Lower lobe of right lung (tissue), 2 donors: Measurements from ENCODE around the gene CPLX3. TPM values are rescaled to one million over a fixed set of nuclear protein-coding genes. Genes with fewer than 3 reads are reported as not detected.
A peak's percentile ranks its signal among the peaks of the same experiment; 100 is the strongest.

Experiments
- ATAC-seq, 2 donors: fragments of 200-7000 bp; cut with Tn5 transposase; one replicate each; pipeline ENCODE4 v1.9.1; 2020 to 2022; ENCODE audit warnings: mild to moderate bottlenecking in 2 of 2, moderate library complexity in 2 of 2
- DNase-seq: peaks from one replicate; pipeline ENCODE4 v3.0.0-alpha.2; 2020
- H3K27ac ChIP-seq: fragments of 200-600 bp; one replicate; pipeline ENCODE4 v1.8.0; 2022
- H3K27me3 ChIP-seq: fragments of 200-600 bp; one replicate; pipeline ENCODE4 v1.8.0; 2022; ENCODE audit warnings: low read depth
- H3K36me3 ChIP-seq: fragments of 200-600 bp; one replicate; pipeline ENCODE4 v1.8.0; 2022; ENCODE audit warnings: mild to moderate bottlenecking
- H3K4me1 ChIP-seq: fragments of 200-600 bp; one replicate; pipeline ENCODE4 v1.8.0; 2022
- H3K4me3 ChIP-seq: fragments of 200-600 bp; one replicate; pipeline ENCODE4 v1.8.0; 2022; ENCODE audit warnings: mild to moderate bottlenecking
- H3K9me3 ChIP-seq: fragments of 200-600 bp; one replicate; pipeline ENCODE4 v1.8.0; 2022
- intact Hi-C: fragments of 100-400 bp; cut with DNase I; formaldehyde crosslinking; loops from one replicate; pipeline ENCODE4 v1.11.0; 2022
- total RNA-seq: library from RNA; stranded (reverse); fragmentation: NEBNext Ultra II Directional; extraction: Animal tissue kit (Norgen Biotek cat#: 25700); gene quantifications from one replicate; pipeline ENCODE4 v1.2.1, GENCODE V29; 2021
- TF ChIP-seq, protein P1 (sequence below): fragments of 200-600 bp; IDR thresholded peaks from one replicate; pipeline ENCODE4 v1.8.0; 2022; ENCODE audit warnings: antibody characterized with exemption, mild to moderate bottlenecking
- donor health status: DM: no; HTN: yes; CAD: no; lungs with severe emphysema.

The CPLX3 gene
- total RNA-seq, 1 donor from 2014 or later: not detected

DNA sequence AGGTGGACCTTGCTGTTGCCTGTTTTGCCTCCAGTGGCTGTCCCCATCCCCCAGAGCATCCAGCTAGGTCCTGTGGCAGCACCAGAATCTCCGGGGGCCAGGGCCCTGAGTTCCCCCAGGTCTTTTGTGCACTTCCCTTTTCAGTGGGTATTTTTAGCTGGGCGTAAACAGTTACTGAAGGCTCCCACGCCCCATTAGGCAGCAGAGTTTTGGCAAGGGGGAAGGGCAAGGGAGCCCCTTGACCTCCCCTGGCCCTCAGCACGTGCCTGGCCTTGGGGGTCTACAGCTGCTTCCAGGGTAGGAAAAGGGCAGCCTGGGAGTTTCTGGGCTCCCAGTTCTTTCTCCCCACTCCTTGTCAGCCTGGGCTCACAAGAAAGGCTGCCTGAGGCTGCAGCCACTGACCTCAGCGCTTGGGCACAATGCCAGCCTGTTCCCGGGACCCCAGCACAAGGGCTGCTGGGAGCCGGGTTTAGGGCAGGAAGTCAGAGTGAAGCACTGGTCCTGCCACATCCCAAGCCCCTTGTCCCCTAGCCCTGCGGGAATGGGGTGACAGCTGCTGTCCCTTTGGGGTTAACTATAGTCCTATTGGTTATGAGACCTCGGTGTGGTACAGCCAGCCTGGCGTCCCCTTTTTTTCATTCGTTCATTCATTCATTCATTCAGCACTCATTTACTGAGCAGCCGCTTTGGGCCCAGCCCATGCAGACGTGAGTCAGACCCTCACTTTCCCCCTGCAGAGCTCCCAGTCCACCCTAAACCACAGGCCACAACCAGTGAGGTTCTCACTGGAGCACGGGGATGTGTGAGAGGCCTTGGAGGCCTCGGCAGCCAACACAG is 36.1 kb upstream of the CPLX3 start:
- TF ChIP-seq, protein P1, sequence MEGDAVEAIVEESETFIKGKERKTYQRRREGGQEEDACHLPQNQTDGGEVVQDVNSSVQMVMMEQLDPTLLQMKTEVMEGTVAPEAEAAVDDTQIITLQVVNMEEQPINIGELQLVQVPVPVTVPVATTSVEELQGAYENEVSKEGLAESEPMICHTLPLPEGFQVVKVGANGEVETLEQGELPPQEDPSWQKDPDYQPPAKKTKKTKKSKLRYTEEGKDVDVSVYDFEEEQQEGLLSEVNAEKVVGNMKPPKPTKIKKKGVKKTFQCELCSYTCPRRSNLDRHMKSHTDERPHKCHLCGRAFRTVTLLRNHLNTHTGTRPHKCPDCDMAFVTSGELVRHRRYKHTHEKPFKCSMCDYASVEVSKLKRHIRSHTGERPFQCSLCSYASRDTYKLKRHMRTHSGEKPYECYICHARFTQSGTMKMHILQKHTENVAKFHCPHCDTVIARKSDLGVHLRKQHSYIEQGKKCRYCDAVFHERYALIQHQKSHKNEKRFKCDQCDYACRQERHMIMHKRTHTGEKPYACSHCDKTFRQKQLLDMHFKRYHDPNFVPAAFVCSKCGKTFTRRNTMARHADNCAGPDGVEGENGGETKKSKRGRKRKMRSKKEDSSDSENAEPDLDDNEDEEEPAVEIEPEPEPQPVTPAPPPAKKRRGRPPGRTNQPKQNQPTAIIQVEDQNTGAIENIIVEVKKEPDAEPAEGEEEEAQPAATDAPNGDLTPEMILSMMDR: no peak
- Histone ChIP-seq H3K27ac (peak overlapping the region; percentile 85), H3K4me1 (peaks cover 85% of the 10 kb centered on the region), H3K9me3 (no peaks in the 10 kb centered on the region), H3K36me3 (peaks cover 7% of the 10 kb centered on the region), H3K27me3 (no peaks in the 10 kb centered on the region), H3K4me3 (peak overlapping the region; percentile 44)
- peak; percentile 77 for DNase-seq
- intact Hi-C loops: no loop called here
- ATAC-seq: no peak

- H3K27me3 ChIP-seq: no peaks in the 10 kb centered on the region
- intact Hi-C loops: no loop called here
Observed at GRCh38 chr15:74791007-74791406, 35.4 kb upstream of the CPLX3 start.

GRCh38 chr15:74791667-74792066 is 34.8 kb upstream of the CPLX3 start:
- Histone ChIP-seq H3K4me3 (no peak overlapping the region), H3K4me1 (peaks cover 85% of the 10 kb centered on the region), H3K9me3 (no peaks in the 10 kb centered on the region), H3K27me3 (no peaks in the 10 kb centered on the region), H3K27ac (no peak overlapping the region), H3K36me3 (peaks cover 10% of the 10 kb centered on the region)
- TF ChIP-seq, protein P1: no peak
- DNase-seq (no peak), ATAC-seq (no peak)
- intact Hi-C loops: no loop called here

More at GRCh38 chr15:74791007-74791406, 35.4 kb upstream of the CPLX3 start:
- TF ChIP-seq, protein P1: no peak
- H3K4me3 ChIP-seq: peak overlapping the region; percentile 44
- H3K36me3 ChIP-seq: peaks cover 10% of the 10 kb centered on the region
- H3K4me1 ChIP-seq: peaks cover 86% of the 10 kb centered on the region
- DNase-seq: no peak
- no peaks in the 10 kb centered on the region for H3K9me3 ChIP-seq
- no peak for ATAC-seq
- H3K27ac ChIP-seq: peak overlapping the region; percentile 85

DNA sequence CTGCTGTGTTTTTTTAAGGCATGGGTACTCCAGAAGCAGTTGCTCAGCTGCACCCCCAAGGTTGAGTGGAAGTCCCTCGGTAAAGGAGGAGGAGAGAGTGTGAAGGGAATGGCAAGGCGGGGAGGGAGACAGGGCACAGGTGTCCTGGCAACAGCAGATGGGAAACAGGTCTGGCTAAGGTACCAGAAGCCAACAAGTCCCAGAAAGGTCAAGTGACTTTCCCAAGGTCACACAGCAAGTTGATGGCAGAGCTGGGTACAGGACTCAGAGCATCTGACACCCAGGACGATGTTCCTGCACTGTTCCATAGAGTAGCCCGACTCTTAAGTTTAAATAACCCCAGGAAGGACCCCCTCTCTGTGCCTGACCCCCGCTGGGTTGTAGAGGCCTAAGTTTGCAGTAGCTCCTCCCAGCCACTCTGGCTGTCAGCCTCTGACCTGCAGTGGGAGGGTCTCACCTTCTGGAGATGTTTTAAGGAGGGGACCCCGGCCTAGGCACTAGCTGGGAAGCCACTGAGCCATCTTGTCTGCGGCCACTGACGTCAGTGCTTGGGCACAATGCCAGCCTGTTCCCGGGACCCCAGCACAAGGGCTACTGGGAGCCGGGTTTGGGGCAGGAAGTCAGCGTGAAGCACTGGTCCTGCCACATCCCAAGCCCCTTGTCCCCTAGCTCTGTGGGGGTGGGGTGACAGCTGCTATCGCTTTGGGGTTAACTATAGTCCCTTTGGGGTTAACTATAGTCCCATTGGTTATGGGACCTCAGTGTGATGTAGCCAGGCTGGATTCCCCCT is 34.0 kb upstream of the CPLX3 start:
- intact Hi-C loops: no loop called here
- Histone ChIP-seq H3K4me1 (peaks cover 77% of the 10 kb centered on the region), H3K4me3 (no peak overlapping the region), H3K9me3 (no peaks in the 10 kb centered on the region), H3K36me3 (peaks cover 10% of the 10 kb centered on the region), H3K27me3 (no peaks in the 10 kb centered on the region), H3K27ac (peak overlapping the region; percentile 28)
- ATAC-seq (no peak), DNase-seq (no peak)
- TF ChIP-seq, protein P1: no peak

DNA sequence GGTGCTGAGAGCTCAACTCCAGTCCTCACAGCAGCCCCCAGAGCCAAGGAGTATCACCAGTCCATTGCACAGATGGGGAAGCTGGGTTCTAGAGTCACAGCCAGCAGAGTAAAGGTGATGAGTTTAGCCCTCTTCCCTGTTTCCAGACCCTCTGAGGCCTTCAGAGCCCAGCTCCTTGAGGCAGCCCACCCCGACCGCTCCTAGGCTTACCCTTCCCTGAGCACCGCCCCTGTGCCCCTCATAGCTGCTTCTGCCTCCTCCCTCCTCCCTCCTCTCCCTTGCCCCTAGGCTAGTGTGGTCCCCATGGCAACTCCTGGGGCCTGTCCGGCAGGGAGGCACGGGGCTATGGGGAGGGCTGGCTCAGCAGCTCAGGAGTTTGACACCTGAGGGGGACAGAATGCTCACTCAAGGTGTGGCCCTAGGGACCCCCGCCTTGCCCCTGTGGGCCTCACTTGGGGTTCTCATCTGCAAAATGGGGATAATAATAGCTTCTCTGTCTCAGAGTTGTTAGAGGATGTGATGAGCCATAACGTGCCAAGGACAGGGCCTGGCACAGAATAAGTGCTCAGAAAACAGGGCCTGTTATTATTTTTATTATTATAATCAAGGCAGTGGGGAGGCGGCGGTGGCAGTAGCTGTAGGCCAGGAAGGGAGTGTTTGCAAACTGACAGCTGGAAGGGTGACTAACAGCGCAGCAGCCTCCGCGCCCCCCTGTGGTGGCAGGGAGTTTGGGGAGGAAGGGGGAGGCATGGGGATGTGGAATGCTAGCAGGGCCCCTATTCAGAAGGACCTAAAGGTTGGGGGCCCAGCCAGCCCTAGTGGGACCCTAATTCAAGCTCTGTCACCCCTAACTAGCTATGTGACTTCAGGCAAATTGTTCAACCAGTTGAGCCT is 33.0 kb upstream of the CPLX3 start:
- H3K4me1 ChIP-seq: peaks cover 68% of the 10 kb centered on the region
- ATAC-seq (no peak), DNase-seq (no peak)
- peak overlapping the region; percentile 28 for H3K27ac ChIP-seq
- intact Hi-C loops: no loop called here
- H3K9me3 ChIP-seq: no peaks in the 10 kb centered on the region
- TF ChIP-seq, protein P1: peak; percentile 38
- peaks cover 13% of the 10 kb centered on the region for H3K36me3 ChIP-seq
- no peak overlapping the region for H3K4me3 ChIP-seq
- H3K27me3 ChIP-seq: no peaks in the 10 kb centered on the region
